H9 (cell line): ENCODE results near the gene BTBD19. TPM values are rescaled to one million over a fixed set of nuclear protein-coding genes. Genes with fewer than 3 reads are reported as not detected.

Source experiments
- DNase-seq: peaks from one replicate; pipeline ENCODE4 v3.0.0-alpha.2; 2017
- H2AFZ ChIP-seq: one replicate; pipeline ENCODE4 v1.6.1; 2013; ENCODE audit warnings: mild to moderate bottlenecking, low read length, control low read depth, moderate library complexity
- H2AK5ac ChIP-seq: 2 replicates; pipeline ENCODE4 v1.6.1; 2013; ENCODE audit warnings: low read length, control low read depth, mixed read lengths; ENCODE audit not compliant: insufficient read length
- H2BK120ac ChIP-seq: one replicate; pipeline ENCODE4 v1.6.1; 2013; ENCODE audit warnings: low read depth, mild to moderate bottlenecking, low read length, control low read depth, inconsistent platforms; ENCODE audit not compliant: poor library complexity, severe bottlenecking
- H2BK12ac ChIP-seq: 2 replicates; pipeline ENCODE4 v1.6.1; 2013; ENCODE audit warnings: low read length, control low read depth, mixed read lengths, low read depth; ENCODE audit not compliant: insufficient read length
- H2BK15ac ChIP-seq: 2 replicates; pipeline ENCODE4 v1.6.1; 2013; ENCODE audit warnings: low read depth, low read length, control low read depth
- H2BK20ac ChIP-seq: one replicate; pipeline ENCODE4 v1.6.1; 2013; ENCODE audit warnings: low read depth, mild to moderate bottlenecking, low read length, control low read depth, inconsistent platforms; ENCODE audit not compliant: poor library complexity, severe bottlenecking
- H2BK5ac ChIP-seq: 2 replicates; pipeline ENCODE4 v1.6.1; 2013; ENCODE audit warnings: low read length, control low read depth, mixed read lengths; ENCODE audit not compliant: insufficient read length
- H3K14ac ChIP-seq: 2 replicates; pipeline ENCODE4 v1.6.1; 2013; ENCODE audit warnings: low read length, control low read depth; ENCODE audit not compliant: insufficient read depth
- H3K18ac ChIP-seq: 2 replicates; pipeline ENCODE4 v1.6.1; 2013; ENCODE audit warnings: low read depth, mild to moderate bottlenecking, mixed read lengths, low read length, control low read depth; ENCODE audit not compliant: insufficient read length
- H3K23ac ChIP-seq: 2 replicates; pipeline ENCODE4 v1.6.1; 2013; ENCODE audit warnings: low read length, control low read depth, mixed read lengths, low read depth; ENCODE audit not compliant: insufficient read length
- H3K23me2 ChIP-seq: 2 replicates; pipeline ENCODE4 v1.6.1; 2013; ENCODE audit warnings: low read depth, mild to moderate bottlenecking, mixed read lengths, low read length, control low read depth; ENCODE audit not compliant: insufficient read length, poor library complexity, severe bottlenecking
- H3K27ac ChIP-seq: 2 replicates; pipeline ENCODE4 v1.5.1; 2013; ENCODE audit warnings: low read length, control low read depth, mixed read lengths, low read depth; ENCODE audit not compliant: insufficient read length
- H3K27me3 ChIP-seq: 2 replicates; pipeline ENCODE4 v1.6.1; 2013; ENCODE audit warnings: low read length, control low read depth, inconsistent platforms; ENCODE audit not compliant: insufficient read depth
- H3K4ac ChIP-seq: 2 replicates; pipeline ENCODE4 v1.6.1; 2013; ENCODE audit warnings: low read depth, mild to moderate bottlenecking, control low read depth, inconsistent platforms, low read length, moderate library complexity
- H3K4me1 ChIP-seq: 2 replicates; pipeline ENCODE4 v1.6.1; 2013; ENCODE audit warnings: low read length, control low read depth, inconsistent platforms; ENCODE audit not compliant: insufficient read depth
- H3K4me2 ChIP-seq: 2 replicates; pipeline ENCODE4 v1.6.1; 2013; ENCODE audit warnings: low read length, control low read depth, mixed read lengths; ENCODE audit not compliant: insufficient read length, insufficient read depth
- H3K56ac ChIP-seq: 2 replicates; pipeline ENCODE4 v1.6.1; 2013; ENCODE audit warnings: low read depth, mild to moderate bottlenecking, mixed read lengths, low read length, control low read depth; ENCODE audit not compliant: insufficient read length
- H3K79me1 ChIP-seq: 2 replicates; pipeline ENCODE4 v1.6.1; 2013; ENCODE audit warnings: low read depth, mild to moderate bottlenecking, moderate library complexity, low read length, control low read depth, inconsistent platforms; ENCODE audit not compliant: insufficient read depth, poor library complexity, severe bottlenecking
- H3K79me2 ChIP-seq: 2 replicates; pipeline ENCODE4 v1.6.1; 2013; ENCODE audit warnings: low read length, control low read depth, inconsistent platforms; ENCODE audit not compliant: insufficient read depth
- H3K9ac ChIP-seq: 2 replicates; pipeline ENCODE4 v1.6.1; 2013; ENCODE audit warnings: low read length, control low read depth, mixed read lengths; ENCODE audit not compliant: insufficient read length; ENCODE audit errors: extremely low read depth
- H3K9me3 ChIP-seq: one replicate; pipeline ENCODE4 v1.6.1; 2013; ENCODE audit warnings: low read depth, low read length, inconsistent platforms; ENCODE audit not compliant: control insufficient read depth
- H3T11ph ChIP-seq: one replicate; pipeline ENCODE4 v1.6.1; 2013; ENCODE audit warnings: mild to moderate bottlenecking, low read length, control low read depth, inconsistent platforms
- H4K20me1 ChIP-seq: one replicate; pipeline ENCODE4 v1.6.1; 2013; ENCODE audit not compliant: control insufficient read depth, insufficient read length, insufficient read depth
- H4K5ac ChIP-seq: 2 replicates; pipeline ENCODE4 v1.6.1; 2013; ENCODE audit warnings: low read depth, mild to moderate bottlenecking, mixed read lengths, low read length, control low read depth; ENCODE audit not compliant: insufficient read length
- H4K8ac ChIP-seq: replicated peaks from 2 replicates; pipeline ENCODE4 v1.6.1; 2013; ENCODE audit warnings: low read length, control low read depth, mixed read lengths, low read depth; ENCODE audit not compliant: insufficient read length
- H4K91ac ChIP-seq: 2 replicates; pipeline ENCODE4 v1.6.1; 2013; ENCODE audit warnings: low read depth, mild to moderate bottlenecking, moderate library complexity, mixed read lengths, low read length, control low read depth; ENCODE audit not compliant: insufficient read length
- H3K27ac Mint-ChIP-seq, 3 experiments: 2 replicates in 2 of 3; 3 replicates in 1 of 3; pipeline ENCODE4 v1.8.0; 2020 to 2021; ENCODE audit warnings: mixed read lengths in 3 of 3, mild to moderate bottlenecking in 1 of 3, moderate library complexity in 1 of 3
- H3K27me3 Mint-ChIP-seq: 2 replicates; pipeline ENCODE4 v1.8.0; 2021; ENCODE audit warnings: low read depth, mild to moderate bottlenecking, moderate library complexity, mixed read lengths
- H3K36me3 Mint-ChIP-seq, 3 experiments: 2 replicates in 2 of 3; 3 replicates in 1 of 3; pipeline ENCODE4 v1.8.0; 2020 to 2021; ENCODE audit warnings: low read depth in 3 of 3, mixed read lengths in 3 of 3; ENCODE audit not compliant: insufficient read depth in 1 of 3
- H3K4me1 Mint-ChIP-seq, 2 experiments: 2 replicates each; pipeline ENCODE4 v1.8.0; 2020; ENCODE audit warnings: mixed read lengths in 2 of 2
- H3K4me3 Mint-ChIP-seq, 2 experiments: 2 replicates in 1 of 2; 3 replicates in 1 of 2; pipeline ENCODE4 v1.8.0; 2020 to 2021; ENCODE audit warnings: mild to moderate bottlenecking in 2 of 2, mixed read lengths in 2 of 2, moderate library complexity in 1 of 2
- H3K9me3 Mint-ChIP-seq, 2 experiments: 2 replicates in 1 of 2; 3 replicates in 1 of 2; pipeline ENCODE4 v1.8.0; 2020; ENCODE audit warnings: mild to moderate bottlenecking in 2 of 2, mixed read lengths in 2 of 2, moderate library complexity in 1 of 2
- WGBS: extraction: QIAGEN DNeasy Blood & Tissue Kit; methylation state at CpG from one replicate; pipeline ENCODE4 v1.1.7; 2013; ENCODE audit warnings: missing lambda C conversion rate, low lambda C conversion rate, mixed read lengths; ENCODE audit not compliant: insufficient read length; ENCODE audit errors: extremely low coverage; 5-methylcytosine and 5-hydroxymethylcytosine counted together
- long read RNA-seq: library from polyadenylated mRNA; unstranded; transcript quantifications from one replicate; pipeline ENCODE4 v2.0.0, GENCODE V29; 2020
- total RNA-seq: library from RNA; stranded (reverse); gene quantifications from 2 replicates; pipeline ENCODE4 v1.2.1, GENCODE V29; 2021
- TF ChIP-seq, protein P1 (sequence below): fragments of 200-600 bp; sonication (generic); conservative IDR thresholded peaks from 3 replicates; pipeline ENCODE4 v1.8.0; 2021; ENCODE audit warnings: antibody characterized with exemption, mild to moderate bottlenecking

The BTBD19 gene, protein sequence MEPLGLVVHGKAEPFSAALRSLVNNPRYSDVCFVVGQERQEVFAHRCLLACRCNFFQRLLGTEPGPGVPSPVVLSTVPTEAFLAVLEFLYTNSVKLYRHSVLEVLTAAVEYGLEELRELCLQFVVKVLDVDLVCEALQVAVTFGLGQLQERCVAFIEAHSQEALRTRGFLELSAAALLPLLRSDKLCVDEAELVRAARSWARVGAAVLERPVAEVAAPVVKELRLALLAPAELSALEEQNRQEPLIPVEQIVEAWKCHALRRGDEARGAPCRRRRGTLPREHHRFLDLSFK
- total RNA-seq: 1.4 and 1.9 TPM in 2 replicates
- long read RNA-seq, partial matches to known transcripts: 0 of 1 reads
- long read RNA-seq, other reads (novel, unspliced or antisense): 1 of 1 reads

DNA sequence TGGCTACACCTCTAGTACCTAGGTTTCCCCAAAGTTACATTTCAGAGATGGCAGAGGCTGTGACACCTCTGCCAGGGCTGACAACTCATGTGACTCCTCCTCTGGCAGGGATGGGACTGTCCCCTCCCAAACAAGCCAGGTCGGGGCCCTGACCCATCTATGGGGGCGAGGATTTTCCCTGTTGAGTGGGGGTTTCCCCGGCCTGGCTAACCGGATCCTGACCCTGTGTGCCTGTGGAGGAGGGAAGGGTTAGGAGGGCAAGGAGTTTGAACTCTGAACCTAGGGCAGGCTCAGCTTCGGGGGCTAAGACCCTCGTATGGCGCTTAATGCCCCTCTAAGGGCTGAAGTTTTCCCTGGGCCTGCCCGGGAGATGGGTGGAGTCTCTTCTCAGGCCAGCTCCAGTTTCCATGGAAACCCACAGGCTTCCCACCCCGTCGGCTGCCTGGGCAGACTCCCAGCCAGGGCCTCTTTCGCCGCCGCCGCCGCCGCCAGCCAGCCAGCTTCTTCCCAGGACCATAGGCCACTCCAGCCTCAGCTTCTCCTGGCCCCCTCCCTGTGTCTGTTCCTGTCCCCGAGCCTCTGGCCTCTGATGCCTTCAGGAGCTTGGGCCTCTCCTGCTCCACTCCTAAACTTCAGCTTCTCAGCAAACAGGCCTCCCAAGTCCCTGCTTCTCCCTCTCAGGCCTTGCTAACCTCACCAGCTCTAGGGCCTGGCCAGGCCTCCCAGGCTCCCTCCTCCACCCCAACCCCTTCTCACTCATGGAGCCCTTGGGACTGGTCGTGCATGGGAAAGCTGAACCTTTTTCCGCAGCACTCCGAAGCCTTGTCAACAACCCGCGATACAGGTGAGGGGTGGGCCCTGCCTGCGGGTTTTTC, at the start of gene BTBD19:
Gene BTBD19, plus strand, starts transcription at position 461 of the 875 bp plus-strand sequence. Its CDS starts 298 bp downstream, at position 759.
- no peak within 1 kb of the TSS for H2BK20ac ChIP-seq
- H3K79me1 ChIP-seq: no peaks in the 10 kb centered on the region
- H2BK12ac ChIP-seq: peak within 1 kb of the TSS; percentile 94
- H2AK5ac ChIP-seq: peak within 1 kb of the TSS; percentile 7
- TF ChIP-seq, protein P1, sequence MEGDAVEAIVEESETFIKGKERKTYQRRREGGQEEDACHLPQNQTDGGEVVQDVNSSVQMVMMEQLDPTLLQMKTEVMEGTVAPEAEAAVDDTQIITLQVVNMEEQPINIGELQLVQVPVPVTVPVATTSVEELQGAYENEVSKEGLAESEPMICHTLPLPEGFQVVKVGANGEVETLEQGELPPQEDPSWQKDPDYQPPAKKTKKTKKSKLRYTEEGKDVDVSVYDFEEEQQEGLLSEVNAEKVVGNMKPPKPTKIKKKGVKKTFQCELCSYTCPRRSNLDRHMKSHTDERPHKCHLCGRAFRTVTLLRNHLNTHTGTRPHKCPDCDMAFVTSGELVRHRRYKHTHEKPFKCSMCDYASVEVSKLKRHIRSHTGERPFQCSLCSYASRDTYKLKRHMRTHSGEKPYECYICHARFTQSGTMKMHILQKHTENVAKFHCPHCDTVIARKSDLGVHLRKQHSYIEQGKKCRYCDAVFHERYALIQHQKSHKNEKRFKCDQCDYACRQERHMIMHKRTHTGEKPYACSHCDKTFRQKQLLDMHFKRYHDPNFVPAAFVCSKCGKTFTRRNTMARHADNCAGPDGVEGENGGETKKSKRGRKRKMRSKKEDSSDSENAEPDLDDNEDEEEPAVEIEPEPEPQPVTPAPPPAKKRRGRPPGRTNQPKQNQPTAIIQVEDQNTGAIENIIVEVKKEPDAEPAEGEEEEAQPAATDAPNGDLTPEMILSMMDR: no peak
- peak within 1 kb of the TSS; percentile 89 for H3K14ac ChIP-seq
- H4K8ac ChIP-seq: no peak within 1 kb of the TSS
- peak within 1 kb of the TSS; percentile 72 for H3K4ac ChIP-seq
- H3K9ac ChIP-seq: peak within 1 kb of the TSS; percentile 51
- H3K4me2 ChIP-seq: peak within 1 kb of the TSS; percentile 29
- no peak within 1 kb of the TSS for H3K23ac ChIP-seq
- DNase-seq: peak; percentile 88
- H4K20me1 ChIP-seq: no peaks in the 10 kb centered on the region
- H3K56ac ChIP-seq: no peak within 1 kb of the TSS
- H3K79me2 ChIP-seq: no peaks in the 10 kb centered on the region
- H2BK15ac ChIP-seq: no peak within 1 kb of the TSS
- H3T11ph ChIP-seq: peak within 1 kb of the TSS; percentile 47
- no peaks in the 10 kb centered on the region for H3K9me3 ChIP-seq
- H2BK120ac ChIP-seq: peak within 1 kb of the TSS; percentile 82
- Mint-ChIP-seq H3K4me1 (peaks cover 31 to 36% of the 10 kb centered on the region in 2 experiments), H3K27ac (peak within 1 kb of the TSS; percentile 95 to 100 (median 96)), H3K27me3 (no peaks in the 10 kb centered on the region; the same call in 1 of the 2 replicates), H3K36me3 (peaks cover 3 to 26% (median 20%) of the 10 kb centered on the region in 3 experiments; a peak in 6 of 7 replicates), H3K4me3 (peak within 1 kb of the TSS; percentile 22 to 58), H3K9me3 (no peaks in the 10 kb centered on the region)
- H3K18ac ChIP-seq: peak within 1 kb of the TSS; percentile 91
- peaks cover 4% of the 10 kb centered on the region for H3K23me2 ChIP-seq
- peak within 1 kb of the TSS; percentile 35 for H4K5ac ChIP-seq
- H3K4me1 ChIP-seq: peaks cover 10% of the 10 kb centered on the region; the same call in 1 of the 2 replicates
- WGBS: no CpG with 5 or more reads among the region's 23 CpGs
- peak within 1 kb of the TSS; percentile 47 for H2BK5ac ChIP-seq
- H2AFZ ChIP-seq: no peak within 1 kb of the TSS
- peak within 1 kb of the TSS; percentile 85 for H3K27ac ChIP-seq
- H4K91ac ChIP-seq: peak within 1 kb of the TSS; percentile 68
- no peaks in the 10 kb centered on the region for H3K27me3 ChIP-seq
